Prostate gland (tissue), 2 donors: ENCODE data around the gene SMIM12.

Experiments used
- CTCF ChIP-seq, 4 experiments: fragments of 200-600 bp in 2 of 4; fragments of 450-650 bp in 2 of 4; sonication (generic) in 2 of 4; IDR thresholded peaks; 1 replicate in 3 of 4; 2 replicates in 1 of 4; pipeline ENCODE4 v1.5.1; 2016 to 2019; ENCODE audit warnings: antibody characterized with exemption in 4 of 4, mild to moderate bottlenecking in 2 of 4, moderate library complexity in 2 of 4
- POLR2A ChIP-seq: fragments of 450-650 bp; IDR thresholded peaks from one replicate; pipeline ENCODE4 v1.6.1; 2016; ENCODE audit warnings: antibody characterized with exemption, mild to moderate bottlenecking
- POLR2AphosphoS5 ChIP-seq: sonication (generic); formaldehyde crosslinking; IDR thresholded peaks from one replicate; pipeline ENCODE4 v1.6.1; 2017; ENCODE audit warnings: antibody characterized with exemption

- TF ChIP-seq CTCF (IDR thresholded peaks at IDR 0.05) (no peak), POLR2A (no peak), POLR2AphosphoS5 (no peak)
Observed at GRCh38 chr1:34816778-34817177, 42.8 kb downstream of the SMIM12 start.
